ENCODE results near the gene CLTC.
"Not testable (repeated sequence)": the region's sequence is repeated elsewhere in the genome, so short reads cannot be mapped to it uniquely, and the experiment has no call there.

Gene CLTC

DNA sequence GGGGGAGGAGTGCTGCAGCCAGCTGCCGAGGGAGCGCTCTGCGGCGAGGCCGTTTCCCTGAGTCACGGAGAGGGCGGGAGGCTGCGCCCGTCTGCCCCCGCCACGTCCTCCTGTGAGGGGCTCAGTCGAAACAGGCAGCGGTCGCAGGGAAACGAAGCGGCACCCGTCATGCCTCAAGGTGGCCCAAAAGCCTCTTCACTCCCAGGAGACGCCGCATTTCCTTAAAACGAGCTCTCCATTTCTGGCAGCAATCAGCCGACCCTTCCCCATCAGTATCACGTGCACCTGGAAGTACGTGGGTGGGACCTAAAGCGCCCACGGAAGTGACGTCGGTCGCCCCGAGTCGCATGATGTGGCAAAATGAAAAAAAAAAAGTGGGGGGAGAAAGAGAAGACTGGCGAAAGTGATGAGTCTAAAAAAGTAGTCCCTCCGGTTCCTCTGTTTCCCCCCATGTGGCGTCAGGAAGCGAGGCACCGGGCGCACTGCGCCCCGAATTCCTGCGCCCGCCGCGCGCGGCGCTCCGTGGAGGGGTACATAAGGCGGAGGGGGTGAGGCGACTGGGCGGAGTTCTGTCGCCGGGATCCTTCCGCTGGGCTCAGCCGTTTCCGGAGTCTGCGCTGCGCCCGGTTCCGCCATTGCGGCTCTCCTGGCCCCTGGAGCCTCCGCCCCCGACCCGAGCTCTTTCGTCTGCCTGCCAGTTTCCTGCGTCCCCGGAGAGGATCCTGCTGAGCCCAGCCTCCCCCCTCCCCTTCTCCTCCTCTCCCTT lies at the start of gene CLTC:
Gene CLTC, plus strand, starts transcription at position 598 of the 766 bp plus-strand sequence. CDS start 237 bp downstream, outside the sequence.
- peak; percentile 97 for DNase-seq (ENCODE audit: low read depth)

- no peak for DNase-seq (ENCODE audit: low read depth)
Observed at GRCh38 chr17:59572301-59572924, 47.3 kb upstream of the CLTC start.

GRCh38 chr17:59584168-59584567 lies 35.5 kb upstream of the CLTC start:
- DNase-seq (ENCODE audit: low read depth), result not testable (repeated sequence)

GRCh38 chr17:59600169-59600568 lies 19.5 kb upstream of the CLTC start:
- DNase-seq (ENCODE audit: low read depth), result no peak

DNA sequence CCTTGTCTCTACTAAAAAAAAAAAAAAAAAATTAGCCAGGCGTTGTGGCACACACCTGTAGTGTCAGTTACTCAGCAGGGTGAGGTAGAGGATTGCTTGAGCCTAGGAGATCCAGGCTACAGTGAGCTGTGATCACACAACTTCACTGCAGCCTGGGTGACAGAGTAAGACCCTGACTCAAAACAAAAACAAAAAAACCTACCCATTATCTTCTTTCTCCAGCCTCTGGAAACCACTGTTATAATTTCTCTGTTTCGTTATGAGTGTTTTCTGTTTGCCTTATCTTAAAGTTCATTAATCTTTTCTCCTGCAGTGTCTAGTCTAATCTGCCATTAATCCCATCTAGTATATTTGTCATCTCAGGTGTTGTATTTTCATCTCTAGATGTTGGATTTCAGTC lies 18.6 kb upstream of the CLTC start:
- no peak for DNase-seq (ENCODE audit: low read depth)

DNA sequence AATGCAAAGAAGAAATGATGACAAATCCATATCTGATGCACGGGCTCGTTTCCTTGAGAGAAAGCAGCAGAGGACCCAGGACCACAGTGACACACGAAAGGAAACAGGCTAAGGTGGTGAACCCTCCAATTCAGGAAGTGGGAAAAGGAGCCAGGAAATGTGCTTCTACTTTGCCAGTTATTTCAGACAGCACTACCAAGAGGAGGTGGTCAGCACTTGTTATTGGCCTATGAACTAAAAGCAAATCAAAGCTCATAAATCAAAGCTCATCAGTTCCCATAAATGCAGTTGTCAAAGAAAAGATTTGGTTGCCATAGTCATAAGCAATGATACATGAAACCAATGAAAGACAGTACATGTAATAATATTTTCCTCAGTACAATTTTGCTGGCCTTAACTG lies 12.6 kb upstream of the CLTC start:
- DNase-seq (ENCODE audit: low read depth), result no peak

DNA sequence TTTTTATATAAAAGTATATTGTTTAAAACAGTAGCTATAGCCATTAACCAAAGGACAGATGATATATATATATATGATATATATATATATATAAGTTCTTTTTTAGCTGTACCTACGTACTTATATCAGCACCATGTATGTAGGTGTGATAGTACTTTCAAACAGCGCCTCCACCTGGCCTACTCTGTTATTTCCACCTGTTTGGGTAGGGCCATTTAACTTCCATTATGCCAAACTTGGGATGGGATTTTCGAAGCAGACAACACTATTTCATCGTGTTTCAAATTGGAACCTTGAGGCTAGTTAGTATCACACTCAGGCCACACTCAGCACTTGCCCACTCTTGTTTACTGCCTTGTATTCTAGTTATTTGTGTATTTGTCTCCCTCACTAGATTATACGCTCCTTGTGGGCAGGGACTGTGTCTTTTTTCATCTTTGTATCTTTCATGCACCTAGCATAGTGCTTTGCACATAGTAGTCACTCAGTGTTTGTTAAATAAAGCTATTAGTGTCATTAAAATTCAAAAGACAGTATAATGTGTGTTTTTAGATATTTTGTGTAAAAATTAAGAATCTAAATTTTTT lies 11.8 kb upstream of the CLTC start:
- DNase-seq (ENCODE audit: low read depth), result no peak

DNA sequence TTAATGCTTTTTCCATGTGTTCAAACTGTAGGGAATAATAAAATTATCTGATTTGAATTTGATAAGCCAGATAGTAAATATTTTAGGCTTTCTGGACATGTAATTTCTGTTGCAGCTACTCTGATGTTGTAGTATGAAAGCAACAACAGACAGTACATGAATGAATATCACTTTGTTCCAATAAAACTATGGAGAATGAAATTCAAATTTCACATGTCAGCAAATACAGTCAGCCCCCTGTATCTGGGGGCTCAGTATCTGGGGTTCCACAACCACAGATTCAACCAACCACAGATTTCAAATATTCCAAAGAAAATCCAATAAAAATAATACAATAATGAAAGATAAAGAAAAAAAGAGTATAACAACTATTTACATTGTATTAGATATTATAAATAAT lies 8.2 kb upstream of the CLTC start:
- no peak for DNase-seq (ENCODE audit: low read depth)

GRCh38 chr17:59616253-59616920 lies 3.3 kb upstream of the CLTC start:
- no peak for DNase-seq (ENCODE audit: low read depth)

- DNase-seq (ENCODE audit: low read depth), result no peak
Observed at GRCh38 chr17:59617156-59617732, 2.5 kb upstream of the CLTC start.

DNA sequence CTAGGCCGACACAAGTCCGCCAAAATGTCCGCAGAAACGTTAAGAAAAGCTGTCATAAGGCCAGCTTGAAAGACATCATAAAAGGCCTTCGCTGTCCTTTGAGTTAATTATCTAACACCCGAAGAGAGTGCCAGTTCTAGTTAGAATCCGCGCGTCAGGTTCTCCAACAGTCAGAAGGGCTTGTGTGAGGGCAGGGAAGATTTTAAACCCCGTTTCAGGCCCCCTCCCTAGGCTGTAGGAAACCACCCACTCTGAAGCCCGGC lies 729 bp upstream of the CLTC start:
- no peak for DNase-seq (ENCODE audit: low read depth)

GRCh38 chr17:59620064-59620359 lies 317 bp downstream of the CLTC start:
- no peak for DNase-seq (ENCODE audit: low read depth)

- no peak for DNase-seq (ENCODE audit: low read depth)
Observed at GRCh38 chr17:59620518-59621259, 994 bp downstream of the CLTC start.

- no peak for DNase-seq (ENCODE audit: low read depth)
Observed at GRCh38 chr17:59621771-59622170, 2.1 kb downstream of the CLTC start.

GRCh38 chr17:59623151-59623550 lies 3.5 kb downstream of the CLTC start:
- no peak for DNase-seq (ENCODE audit: low read depth)

DNA sequence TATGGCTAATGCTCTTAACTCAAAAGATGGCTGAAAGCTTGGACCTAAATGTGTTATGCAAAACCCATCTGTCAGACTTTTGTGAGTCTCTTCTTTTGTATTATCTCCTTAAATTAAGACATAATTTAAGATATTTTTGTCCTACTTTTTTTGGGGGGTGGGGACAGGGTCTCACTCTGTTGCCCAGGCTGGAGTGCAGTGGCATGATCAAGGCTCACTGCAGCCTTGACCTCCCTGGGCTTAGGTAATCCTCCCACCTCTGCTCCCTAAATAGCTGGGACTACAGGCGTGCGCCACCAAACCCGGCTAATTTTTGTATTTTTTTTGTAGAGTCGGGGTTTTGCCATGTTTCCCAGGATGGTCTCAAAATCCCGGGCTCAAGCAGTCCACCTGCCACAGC lies 7.1 kb downstream of the CLTC start:
- no peak for DNase-seq (ENCODE audit: low read depth)

- no peak for DNase-seq (ENCODE audit: low read depth)
Observed at GRCh38 chr17:59627274-59627673, 7.6 kb downstream of the CLTC start.

GRCh38 chr17:59627770-59628171 lies 8.1 kb downstream of the CLTC start:
- DNase-seq (ENCODE audit: low read depth), result no peak

DNA sequence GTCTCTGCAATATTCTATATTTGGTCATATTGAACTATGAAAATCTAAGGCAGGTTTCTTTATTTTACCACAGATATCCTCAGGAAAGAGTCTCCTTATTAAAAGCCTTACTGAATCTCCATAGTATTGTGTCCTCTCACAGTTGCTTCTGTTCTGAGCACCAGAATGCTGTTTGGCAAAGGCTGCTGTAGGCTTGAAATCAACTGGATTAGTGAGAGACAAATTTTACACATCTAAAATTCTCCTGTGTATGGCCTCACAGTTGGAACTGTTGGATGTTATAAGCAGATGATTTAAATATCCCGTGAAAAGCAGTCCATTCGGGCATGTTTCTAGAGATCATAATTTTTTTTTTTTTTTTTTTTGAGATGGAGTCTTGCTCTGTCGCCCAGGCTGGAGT lies 9.5 kb downstream of the CLTC start:
- DNase-seq (ENCODE audit: low read depth), result no peak

- DNase-seq (ENCODE audit: low read depth), result no peak
Observed at GRCh38 chr17:59631276-59631675, 11.6 kb downstream of the CLTC start.

GRCh38 chr17:59632398-59632797 lies 12.7 kb downstream of the CLTC start:
- no peak for DNase-seq (ENCODE audit: low read depth)

DNA sequence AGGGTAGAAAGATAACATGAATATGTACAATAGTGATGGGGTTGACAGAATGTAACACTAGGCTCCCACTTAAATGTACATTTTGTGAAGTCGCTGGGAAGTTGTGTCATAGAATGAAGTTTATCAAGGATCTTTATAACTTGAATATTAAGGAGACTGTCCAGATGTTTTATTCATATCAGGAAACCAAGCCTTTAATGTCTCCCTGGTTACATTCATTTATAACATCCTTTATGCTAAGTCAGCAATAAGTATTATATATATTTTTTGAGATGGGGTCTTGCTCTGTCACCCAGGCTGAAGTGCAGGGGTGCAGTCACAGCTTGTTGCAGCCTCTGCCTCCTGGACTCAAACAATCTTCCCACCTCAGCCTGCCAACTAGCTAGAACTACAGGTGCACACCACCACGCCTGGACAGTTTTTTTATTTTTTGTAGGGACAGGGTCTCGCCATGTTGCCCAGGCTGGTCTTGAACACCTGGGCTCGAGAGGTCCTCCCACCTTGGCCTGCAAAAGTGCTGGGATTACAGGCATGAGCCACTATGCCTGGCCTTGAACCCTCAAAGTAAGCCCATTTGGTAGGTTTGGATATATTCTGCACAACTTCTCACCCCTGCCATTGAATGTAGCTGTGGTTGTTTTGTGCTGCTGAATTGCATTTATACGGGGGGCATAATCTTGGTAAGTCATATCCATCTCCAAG lies 14.1 kb downstream of the CLTC start:
- DNase-seq (ENCODE audit: low read depth), result no peak

Data from fibroblast of the conjunctiva (primary cell).